PC-9 (cell line): ENCODE data around the gene ITGA6.

Source experiments
- EZH2 ChIP-seq: fragments of 200-600 bp; sonication (generic); IDR thresholded peaks from 2 replicates; pipeline ENCODE4 v1.8.0; 2017; ENCODE audit warnings: antibody characterized with exemption, low read depth
- TF ChIP-seq, protein P1 (sequence below): fragments of 200-600 bp; sonication (generic); conservative IDR thresholded peaks from 2 replicates; pipeline ENCODE4 v1.6.1; 2017; ENCODE audit warnings: mixed run types, antibody characterized with exemption, mild to moderate bottlenecking, moderate library complexity

DNA sequence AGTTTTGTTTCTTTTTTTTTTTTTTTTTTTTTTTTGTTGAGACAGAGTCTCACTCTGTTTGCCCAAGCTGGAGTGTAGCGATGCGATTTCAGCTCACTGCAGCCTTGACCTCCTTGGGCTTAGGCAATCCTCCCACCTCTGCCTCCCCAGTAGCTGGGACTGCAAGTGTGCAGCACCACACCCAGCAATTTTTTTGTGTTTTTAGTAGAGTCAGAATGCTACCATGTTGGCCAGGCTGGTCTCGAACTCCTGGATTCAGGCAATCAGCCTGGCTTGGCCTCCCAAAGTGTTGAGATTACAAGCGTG, 8.2 kb downstream of the ITGA6 start:
- TF ChIP-seq, protein P1, sequence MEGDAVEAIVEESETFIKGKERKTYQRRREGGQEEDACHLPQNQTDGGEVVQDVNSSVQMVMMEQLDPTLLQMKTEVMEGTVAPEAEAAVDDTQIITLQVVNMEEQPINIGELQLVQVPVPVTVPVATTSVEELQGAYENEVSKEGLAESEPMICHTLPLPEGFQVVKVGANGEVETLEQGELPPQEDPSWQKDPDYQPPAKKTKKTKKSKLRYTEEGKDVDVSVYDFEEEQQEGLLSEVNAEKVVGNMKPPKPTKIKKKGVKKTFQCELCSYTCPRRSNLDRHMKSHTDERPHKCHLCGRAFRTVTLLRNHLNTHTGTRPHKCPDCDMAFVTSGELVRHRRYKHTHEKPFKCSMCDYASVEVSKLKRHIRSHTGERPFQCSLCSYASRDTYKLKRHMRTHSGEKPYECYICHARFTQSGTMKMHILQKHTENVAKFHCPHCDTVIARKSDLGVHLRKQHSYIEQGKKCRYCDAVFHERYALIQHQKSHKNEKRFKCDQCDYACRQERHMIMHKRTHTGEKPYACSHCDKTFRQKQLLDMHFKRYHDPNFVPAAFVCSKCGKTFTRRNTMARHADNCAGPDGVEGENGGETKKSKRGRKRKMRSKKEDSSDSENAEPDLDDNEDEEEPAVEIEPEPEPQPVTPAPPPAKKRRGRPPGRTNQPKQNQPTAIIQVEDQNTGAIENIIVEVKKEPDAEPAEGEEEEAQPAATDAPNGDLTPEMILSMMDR, result no peak
- TF ChIP-seq EZH2, result no peak
